Suprapubic skin (tissue), 4 donors: ENCODE data around the gene TYMP. TPM values are rescaled to one million over a fixed set of nuclear protein-coding genes. Genes with fewer than 3 reads are reported as not detected.

Experiments
- DNase-seq, 2 donors: peaks; one replicate each; pipeline ENCODE4 v3.0.0-alpha.2; 2019; ENCODE audit warnings: low spot score in 2 of 2
- H3K27ac ChIP-seq: fragments of 200-600 bp; sonication (generic); one replicate; pipeline ENCODE4 v1.5.1; 2019
- H3K27me3 ChIP-seq: fragments of 200-600 bp; sonication (generic); one replicate; pipeline ENCODE4 v1.5.1; 2019
- H3K36me3 ChIP-seq: fragments of 200-600 bp; sonication (generic); one replicate; pipeline ENCODE4 v1.5.1; 2019
- H3K4me1 ChIP-seq: fragments of 200-600 bp; sonication (generic); one replicate; pipeline ENCODE4 v1.5.1; 2019
- H3K4me3 ChIP-seq: fragments of 200-600 bp; sonication (generic); one replicate; pipeline ENCODE4 v1.5.1; 2019; ENCODE audit warnings: mild to moderate bottlenecking
- H3K9me3 ChIP-seq: fragments of 200-600 bp; sonication (generic); one replicate; pipeline ENCODE4 v1.5.1; 2019
- EP300 ChIP-seq: sonication (generic); formaldehyde crosslinking; IDR thresholded peaks from one replicate; pipeline ENCODE4 v1.6.1; 2017; ENCODE audit warnings: antibody characterized with exemption
- POLR2A ChIP-seq, 2 donors: fragments of 450-650 bp; IDR thresholded peaks; one replicate each; pipeline ENCODE4 v1.6.1; 2017; ENCODE audit warnings: antibody characterized with exemption in 2 of 2, mild to moderate bottlenecking in 2 of 2, moderate library complexity in 2 of 2
- POLR2AphosphoS5 ChIP-seq, 3 donors: sonication (generic); formaldehyde crosslinking; IDR thresholded peaks; one replicate each; pipeline ENCODE4 v1.6.1; 2017; ENCODE audit warnings: antibody characterized with exemption in 3 of 3
- WGBS: methylation state at CpG from one replicate; pipeline ENCODE4 v1.1.5; 2018; 5-methylcytosine and 5-hydroxymethylcytosine counted together
- total RNA-seq, 4 donors: library from RNA; depleted of rRNA; stranded (reverse); fragments of >200 nt; gene quantifications; one replicate each; pipeline ENCODE4 v1.1.0, GENCODE V29; 2016
- TF ChIP-seq, protein P1 (sequence below), 2 donors: fragments of 200-600 bp in 1 of 2; fragments of 450-650 bp in 1 of 2; sonication (generic) in 1 of 2; IDR thresholded peaks; one replicate each; pipeline ENCODE4 v1.5.1; 2016 to 2019; ENCODE audit warnings: antibody characterized with exemption in 2 of 2, mild to moderate bottlenecking in 1 of 2, moderate library complexity in 1 of 2

The TYMP gene
- total RNA-seq, 4 donors from 2014 or later = 23.6 to 46.9 (median 30.8) TPM

DNA sequence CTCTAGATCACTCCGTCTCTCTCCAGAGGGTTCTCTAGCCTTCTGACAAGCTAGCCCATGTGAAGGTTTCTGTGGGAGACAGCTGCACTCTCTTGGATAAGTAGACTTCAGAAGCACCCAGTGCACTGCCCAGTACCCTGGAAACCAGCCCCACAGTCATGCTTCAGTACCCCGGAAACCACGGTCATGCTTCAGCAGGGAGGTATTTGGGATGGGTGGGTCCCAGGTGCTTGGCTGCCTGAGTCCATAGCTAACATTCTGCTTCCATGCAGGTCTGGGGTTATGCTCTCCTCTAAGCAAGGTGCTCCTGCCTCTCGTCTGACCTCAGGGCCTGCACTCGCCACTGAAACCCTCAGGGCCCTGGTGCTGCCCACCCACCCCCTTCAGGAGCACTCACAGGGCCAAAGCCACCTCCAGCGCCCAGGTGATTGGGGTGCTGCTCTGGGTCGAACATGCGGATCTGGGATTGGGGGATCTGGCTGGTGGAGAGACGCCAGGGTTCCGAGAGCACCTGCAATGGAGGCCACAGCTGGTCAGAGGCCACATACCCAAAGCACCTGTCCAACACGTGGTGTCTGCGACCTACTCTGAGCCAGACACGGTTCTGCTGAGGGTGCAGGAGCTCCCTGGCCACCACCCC is 40.2 kb upstream of the TYMP start:
- TF ChIP-seq POLR2AphosphoS5 (IDR thresholded peaks at IDR 0.05) (no peak), POLR2A (IDR thresholded peaks at IDR 0.05) (no peak), EP300 (no peak)
- TF ChIP-seq, protein P1, sequence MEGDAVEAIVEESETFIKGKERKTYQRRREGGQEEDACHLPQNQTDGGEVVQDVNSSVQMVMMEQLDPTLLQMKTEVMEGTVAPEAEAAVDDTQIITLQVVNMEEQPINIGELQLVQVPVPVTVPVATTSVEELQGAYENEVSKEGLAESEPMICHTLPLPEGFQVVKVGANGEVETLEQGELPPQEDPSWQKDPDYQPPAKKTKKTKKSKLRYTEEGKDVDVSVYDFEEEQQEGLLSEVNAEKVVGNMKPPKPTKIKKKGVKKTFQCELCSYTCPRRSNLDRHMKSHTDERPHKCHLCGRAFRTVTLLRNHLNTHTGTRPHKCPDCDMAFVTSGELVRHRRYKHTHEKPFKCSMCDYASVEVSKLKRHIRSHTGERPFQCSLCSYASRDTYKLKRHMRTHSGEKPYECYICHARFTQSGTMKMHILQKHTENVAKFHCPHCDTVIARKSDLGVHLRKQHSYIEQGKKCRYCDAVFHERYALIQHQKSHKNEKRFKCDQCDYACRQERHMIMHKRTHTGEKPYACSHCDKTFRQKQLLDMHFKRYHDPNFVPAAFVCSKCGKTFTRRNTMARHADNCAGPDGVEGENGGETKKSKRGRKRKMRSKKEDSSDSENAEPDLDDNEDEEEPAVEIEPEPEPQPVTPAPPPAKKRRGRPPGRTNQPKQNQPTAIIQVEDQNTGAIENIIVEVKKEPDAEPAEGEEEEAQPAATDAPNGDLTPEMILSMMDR (IDR thresholded peaks at IDR 0.05) = no peak
- H3K4me3 ChIP-seq = no peak overlapping the region
- peak in 1 of 2 donors; percentile 59 for DNase-seq
- 94% methylated on average over 10 of the region's 13 CpGs for WGBS
- H3K27ac ChIP-seq = no peak overlapping the region
- H3K27me3 ChIP-seq = no peaks in the 10 kb centered on the region
- H3K4me1 ChIP-seq = no peaks in the 10 kb centered on the region
- H3K36me3 ChIP-seq = peaks cover 29% of the 10 kb centered on the region
- no peaks in the 10 kb centered on the region for H3K9me3 ChIP-seq

DNA sequence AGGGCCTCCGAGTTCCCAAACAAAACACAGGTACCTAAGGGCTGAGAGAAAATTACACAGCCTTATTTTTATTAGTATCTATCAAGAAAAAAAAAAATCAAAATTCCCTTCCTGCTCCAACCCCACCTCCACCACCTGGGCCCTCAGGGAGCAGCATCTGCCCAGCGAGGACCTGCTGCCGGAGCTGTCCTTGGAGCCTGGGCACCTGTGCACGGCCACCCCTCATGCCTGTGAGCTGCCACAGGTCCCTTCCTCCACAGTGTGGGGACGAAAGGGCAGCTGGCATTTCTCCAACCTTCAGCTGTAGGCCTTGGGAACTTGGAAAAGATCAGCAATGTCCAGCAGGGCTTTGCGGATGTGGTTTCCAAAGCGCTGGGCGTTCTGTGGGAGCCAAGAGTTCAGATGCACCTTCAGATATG is 39.2 kb upstream of the TYMP start:
- TF ChIP-seq POLR2AphosphoS5 (IDR thresholded peaks at IDR 0.05) (no peak), EP300 (no peak), POLR2A (IDR thresholded peaks at IDR 0.05) (no peak)
- TF ChIP-seq, protein P1 (IDR thresholded peaks at IDR 0.05) = no peak
- Histone ChIP-seq H3K4me3 (no peak overlapping the region), H3K9me3 (no peaks in the 10 kb centered on the region), H3K4me1 (no peaks in the 10 kb centered on the region), H3K27me3 (no peaks in the 10 kb centered on the region), H3K27ac (no peak overlapping the region), H3K36me3 (peaks cover 29% of the 10 kb centered on the region)
- 93% methylated on average over 8 of the region's 8 CpGs for WGBS
- DNase-seq = no peak

DNA sequence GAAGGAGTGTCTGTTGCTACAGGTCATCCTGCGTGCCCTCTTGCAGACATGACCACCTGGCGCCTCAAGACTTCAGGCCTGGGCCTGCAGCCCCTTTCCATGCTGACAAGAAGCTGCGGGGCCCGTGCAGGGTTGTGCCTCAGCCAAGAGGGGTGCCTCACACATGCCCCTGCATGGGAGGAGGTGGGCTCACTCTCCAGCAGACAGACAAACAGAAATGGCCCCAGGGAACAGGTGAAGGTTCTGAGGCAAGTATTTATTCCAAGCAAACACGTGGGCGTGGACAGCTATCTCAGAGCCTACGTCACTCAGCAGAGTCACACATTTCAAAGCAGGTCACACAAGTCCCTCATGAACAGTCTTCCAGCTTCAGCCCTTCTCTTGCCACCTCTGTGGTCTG is 38.8 kb upstream of the TYMP start:
- H3K27ac ChIP-seq = no peak overlapping the region
- WGBS = 80% methylated on average over 5 of the region's 7 CpGs
- no peak overlapping the region for H3K4me3 ChIP-seq

DNA sequence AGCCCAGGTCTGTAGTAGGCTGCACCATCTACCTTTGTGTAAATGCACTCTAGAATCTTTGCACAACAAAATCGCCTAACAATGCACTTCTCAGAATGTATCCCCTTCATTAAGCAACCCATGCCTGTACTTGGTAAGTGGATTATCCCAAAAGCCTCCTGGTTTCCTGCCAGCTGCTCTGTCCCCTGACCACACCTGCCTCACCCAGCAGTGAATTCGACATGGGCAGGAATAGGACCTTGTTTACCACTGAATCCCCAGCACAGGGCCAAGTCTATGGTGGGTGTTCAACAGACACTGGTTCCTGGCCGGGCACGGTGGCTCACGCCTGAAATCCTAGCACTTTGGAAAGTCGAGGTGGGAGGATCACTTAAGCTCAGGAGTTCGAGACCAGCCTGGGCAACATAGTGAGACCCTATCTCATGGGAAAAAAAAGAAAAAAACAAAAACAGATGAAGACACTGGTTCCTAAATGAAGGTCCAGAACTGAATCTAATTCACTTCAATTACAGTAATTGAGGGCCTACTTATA is 38.0 kb upstream of the TYMP start:
- WGBS = 99% methylated on average over 7 of the region's 7 CpGs

More for the DNA sequence above, 38.8 kb upstream of the TYMP start:
- H3K27me3 ChIP-seq = no peaks in the 10 kb centered on the region
- peak in 1 of 2 donors; percentile 46 for DNase-seq
- no peaks in the 10 kb centered on the region for H3K9me3 ChIP-seq
- H3K36me3 ChIP-seq = peaks cover 29% of the 10 kb centered on the region
- H3K4me1 ChIP-seq = peaks cover 4% of the 10 kb centered on the region
- TF ChIP-seq, protein P1 (IDR thresholded peaks at IDR 0.05) = no peak
- TF ChIP-seq POLR2AphosphoS5 (IDR thresholded peaks at IDR 0.05) = no peak
- TF ChIP-seq POLR2A (IDR thresholded peaks at IDR 0.05) = no peak
- TF ChIP-seq EP300 = no peak

DNA sequence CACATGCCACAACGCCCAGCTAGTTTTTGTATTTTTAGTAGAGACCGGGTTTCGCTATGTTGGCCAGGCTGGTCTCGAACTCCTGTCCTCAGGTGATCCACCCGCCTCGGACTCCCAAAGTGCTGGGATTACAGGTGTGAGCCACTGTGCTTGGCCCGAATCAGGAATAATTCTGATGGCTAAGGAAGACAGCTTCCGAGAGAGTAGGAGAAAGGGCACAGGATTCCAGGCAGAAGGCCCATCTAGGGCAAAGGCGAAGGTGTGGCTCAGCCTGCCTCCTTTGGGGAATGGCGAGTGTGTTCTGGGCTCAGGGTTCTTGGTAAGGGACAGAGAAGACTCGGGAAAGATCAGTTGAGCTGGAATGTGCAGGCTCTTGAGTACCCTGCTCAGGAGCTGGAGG is 34.5 kb upstream of the TYMP start:
- H3K36me3 ChIP-seq = peaks cover 3% of the 10 kb centered on the region
- TF ChIP-seq POLR2AphosphoS5 (IDR thresholded peaks at IDR 0.05) (no peak), EP300 (no peak), POLR2A (IDR thresholded peaks at IDR 0.05) (no peak)
- TF ChIP-seq, protein P1 (IDR thresholded peaks at IDR 0.05) = no peak
- no peak for DNase-seq
- WGBS = 81% methylated on average over 11 of the region's 11 CpGs
- no peak overlapping the region for H3K27ac ChIP-seq
- no peak overlapping the region for H3K4me3 ChIP-seq
- peaks cover 16% of the 10 kb centered on the region for H3K4me1 ChIP-seq
- H3K27me3 ChIP-seq = no peaks in the 10 kb centered on the region
- H3K9me3 ChIP-seq = no peaks in the 10 kb centered on the region

More for the DNA sequence above, 38.0 kb upstream of the TYMP start:
- Histone ChIP-seq H3K36me3 (peaks cover 29% of the 10 kb centered on the region), H3K4me1 (peaks cover 11% of the 10 kb centered on the region), H3K27ac (no peak overlapping the region), H3K9me3 (no peaks in the 10 kb centered on the region), H3K27me3 (no peaks in the 10 kb centered on the region), H3K4me3 (no peak overlapping the region)
- TF ChIP-seq EP300 (no peak), POLR2AphosphoS5 (IDR thresholded peaks at IDR 0.05) (no peak), POLR2A (IDR thresholded peaks at IDR 0.05) (no peak)
- TF ChIP-seq, protein P1 (IDR thresholded peaks at IDR 0.05) = no peak
- peak in 1 of 2 donors; percentile 41 for DNase-seq
